Ovary (tissue), 3 donors: Measurements from ENCODE around the gene RIC1.

ENCODE experiments used
- POLR2A ChIP-seq: fragments of 450-650 bp; IDR thresholded peaks from one replicate; pipeline ENCODE4 v1.6.1; 2017; ENCODE audit warnings: antibody characterized with exemption, mild to moderate bottlenecking, moderate library complexity
- TF ChIP-seq, protein P1 (sequence below), 3 donors: fragments of 450-650 bp in 2 of 3; fragments of 200-600 bp in 1 of 3; IDR thresholded peaks; one replicate each; pipeline versions ENCODE4 v1.5.1 to v1.8.0; 2016 to 2022; ENCODE audit warnings: antibody characterized with exemption in 3 of 3, mild to moderate bottlenecking in 1 of 3
- donor health status: DM: no; HTN: no; CAD: no.

DNA sequence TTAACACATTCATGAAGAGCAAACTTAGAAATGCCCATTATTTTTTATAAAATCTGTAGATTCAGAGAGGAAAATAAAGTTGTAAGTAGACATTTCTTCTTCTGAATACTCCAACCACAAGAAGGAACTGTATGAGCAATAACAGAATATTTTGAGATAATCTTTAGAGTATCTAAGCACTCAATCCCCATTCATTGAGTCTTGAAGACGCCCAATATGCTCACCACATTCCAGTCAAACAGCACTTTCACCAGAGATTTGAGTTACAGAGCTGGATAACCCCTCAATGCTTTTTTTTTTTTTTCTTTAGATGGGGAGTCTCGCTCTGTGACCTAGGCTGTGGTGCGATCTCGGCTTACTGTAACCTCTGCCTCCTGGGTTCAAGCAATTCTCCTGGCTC, 14.7 kb upstream of the RIC1 start:
- TF ChIP-seq, protein P1, sequence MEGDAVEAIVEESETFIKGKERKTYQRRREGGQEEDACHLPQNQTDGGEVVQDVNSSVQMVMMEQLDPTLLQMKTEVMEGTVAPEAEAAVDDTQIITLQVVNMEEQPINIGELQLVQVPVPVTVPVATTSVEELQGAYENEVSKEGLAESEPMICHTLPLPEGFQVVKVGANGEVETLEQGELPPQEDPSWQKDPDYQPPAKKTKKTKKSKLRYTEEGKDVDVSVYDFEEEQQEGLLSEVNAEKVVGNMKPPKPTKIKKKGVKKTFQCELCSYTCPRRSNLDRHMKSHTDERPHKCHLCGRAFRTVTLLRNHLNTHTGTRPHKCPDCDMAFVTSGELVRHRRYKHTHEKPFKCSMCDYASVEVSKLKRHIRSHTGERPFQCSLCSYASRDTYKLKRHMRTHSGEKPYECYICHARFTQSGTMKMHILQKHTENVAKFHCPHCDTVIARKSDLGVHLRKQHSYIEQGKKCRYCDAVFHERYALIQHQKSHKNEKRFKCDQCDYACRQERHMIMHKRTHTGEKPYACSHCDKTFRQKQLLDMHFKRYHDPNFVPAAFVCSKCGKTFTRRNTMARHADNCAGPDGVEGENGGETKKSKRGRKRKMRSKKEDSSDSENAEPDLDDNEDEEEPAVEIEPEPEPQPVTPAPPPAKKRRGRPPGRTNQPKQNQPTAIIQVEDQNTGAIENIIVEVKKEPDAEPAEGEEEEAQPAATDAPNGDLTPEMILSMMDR (IDR thresholded peaks at IDR 0.05): no peak
- no peak for TF ChIP-seq POLR2A
